Measurements from ENCODE around the gene BTRC. TPM values are rescaled to one million over a fixed set of nuclear protein-coding genes. Genes with fewer than 3 reads are reported as not detected.

The BTRC gene
- total RNA-seq, 1 experiment from 2014 or later, result 29.1 TPM

GRCh38 chr10:101385866-101386658, 32.1 kb downstream of the BTRC start (continued):
- no peak for TF ChIP-seq ZFX (IDR thresholded peaks at IDR 0.05)
- no peak for TF ChIP-seq CTCF (IDR thresholded peaks at IDR 0.05 in 2 of 3, conservative IDR thresholded peaks at IDR 0.05 in 1 of 3; ENCODE audit: borderline replicate concordance in 1 of 3, insufficient read depth in 1 of 3, low read depth in 2 of 3, low read length in 2 of 3)
- TF ChIP-seq SRF (IDR thresholded peaks at IDR 0.05; ENCODE audit: low read depth), result no peak

- no peak for ATAC-seq
- Histone ChIP-seq H3K4me1 (ENCODE audit: control insufficient read depth in 1 of 2, insufficient read depth in 2 of 2, low read length in 2 of 2) (no peaks in the 10 kb centered on the region), H3K27ac (ENCODE audit: low read depth, low read length) (no peak overlapping the region), H3K4me2 (ENCODE audit: low read length) (no peak overlapping the region), H3K9me3 (ENCODE audit: control insufficient read depth in 1 of 2, insufficient read depth in 1 of 2, low read depth in 1 of 2, low read length in 2 of 2) (no peaks in the 10 kb centered on the region), H3K36me3 (ENCODE audit: control insufficient read depth in 1 of 2, insufficient read depth in 2 of 2, low read length in 2 of 2) (no peaks in the 10 kb centered on the region), H3K4me3 (replicated peaks in 1 of 2; ENCODE audit: low read depth in 1 of 2, low read length in 2 of 2) (no peak overlapping the region), H3K9ac (ENCODE audit: low read length) (no peak overlapping the region), H3K9me2 (ENCODE audit: insufficient read depth) (no peaks in the 10 kb centered on the region), H3K27me3 (ENCODE audit: insufficient read depth, low read length) (no peaks in the 10 kb centered on the region), H3K79me2 (ENCODE audit: insufficient read depth, low read length) (0 out of 2 replicates have a peak, but pooled peaks cover 4% of the 10 kb centered on the region), H4K20me1 (ENCODE audit: insufficient read depth) (no peaks in the 10 kb centered on the region), H2AFZ (ENCODE audit: low read depth, low read length, poor library complexity, severe bottlenecking) (no peak overlapping the region)
- ChIA-PET CTCF (no interaction called here), POLR2A (no interaction called here), RAD21 (ENCODE audit: low non-redundant PET in 1 of 2, low total read pairs in 2 of 2, uncharacterized antibody in 2 of 2, unreplicated experiment in 2 of 2) (no interaction called here)
- BruUV-seq (replicated peaks), result no TSS peak
- TF ChIP-seq EZH2phosphoT487 (IDR thresholded peaks at IDR 0.05; ENCODE audit: borderline replicate concordance), result no peak
- TF ChIP-seq POLR2AphosphoS5 (IDR thresholded peaks at IDR 0.05; ENCODE audit: low read depth, low read length), result no peak
- TF ChIP-seq MAX (IDR thresholded peaks at IDR 0.05), result no peak
- no peak for TF ChIP-seq RAD21 (IDR thresholded peaks at IDR 0.05; ENCODE audit: low read depth)
- no peak for TF ChIP-seq CTCF (IDR thresholded peaks at IDR 0.05 in 2 of 3, conservative IDR thresholded peaks at IDR 0.05 in 1 of 3; ENCODE audit: borderline replicate concordance in 1 of 3, insufficient read depth in 1 of 3, low read depth in 2 of 3, low read length in 2 of 3)
- no peak for DNase-seq (ENCODE audit: low read depth, low spot score)
- intact Hi-C loops (cut with micrococcal nuclease), result no loop called here
Observed at GRCh38 chr10:101386659-101387259, 32.8 kb downstream of the BTRC start.

All from HCT116 (cell line).